H1 (cell line): ENCODE measurements around the gene NDFIP2. TPM values are rescaled to one million over a fixed set of nuclear protein-coding genes. Genes with fewer than 3 reads are reported as not detected.

Experiments
- CTCF ChIA-PET: fragments of 300-600 bp; sonication (Branson Sonifier 250); formaldehyde crosslinking; loops from one replicate; lab custom pipeline; 2021; ENCODE audit not compliant: partially characterized antibody; lab: Charles Lee
- POLR2A ChIA-PET: fragments of 300-600 bp; sonication (Branson Sonifier 250); formaldehyde crosslinking; loops from one replicate; lab custom pipeline; 2021; ENCODE audit warnings: inconsistent platforms; ENCODE audit not compliant: partially characterized antibody; lab: Charles Lee
- DNase-seq, 2 experiments: peaks; one replicate each; pipeline versions ENCODE4 v3.0.0 to v3.0.0-alpha.2; 2010 to 2022; ENCODE audit warnings: low spot score in 2 of 2, low read depth in 1 of 2, mixed read lengths in 1 of 2
- FAIRE-seq: peaks from 2 replicates; lab custom pipeline; 2011; peaks lifted over from hg19 to GRCh38; lab: Jason Lieb, UNC
- H2AFZ ChIP-seq: 2 replicates; pipeline ENCODE4 v1.8.1; 2012; ENCODE audit warnings: low read length, inconsistent platforms
- H2AK5ac ChIP-seq: 2 replicates; pipeline ENCODE4 v1.6.1; 2013; ENCODE audit warnings: low read depth, low read length
- H2BK120ac ChIP-seq: replicated peaks from 2 replicates; pipeline ENCODE3; 2013; ENCODE audit warnings: low read depth, low read length, inconsistent platforms
- H2BK12ac ChIP-seq: 2 replicates; pipeline ENCODE4 v1.6.1; 2013; ENCODE audit warnings: low read depth, low read length
- H2BK15ac ChIP-seq: 2 replicates; pipeline ENCODE4 v1.6.1; 2013; ENCODE audit warnings: low read length
- H2BK20ac ChIP-seq: 2 replicates; pipeline ENCODE4 v1.6.1; 2013; ENCODE audit warnings: low read length
- H2BK5ac ChIP-seq: 2 replicates; pipeline ENCODE4 v1.6.1; 2013; ENCODE audit warnings: low read depth, low read length
- H3K14ac ChIP-seq: 2 replicates; pipeline ENCODE4 v1.6.1; 2013; ENCODE audit warnings: inconsistent platforms; ENCODE audit not compliant: insufficient read length
- H3K18ac ChIP-seq: 2 replicates; pipeline ENCODE4 v1.6.1; 2013; ENCODE audit warnings: low read length; ENCODE audit errors: extremely low read depth
- H3K23ac ChIP-seq: 2 replicates; pipeline ENCODE4 v1.6.1; 2013; ENCODE audit warnings: inconsistent platforms; ENCODE audit not compliant: insufficient read length
- H3K23me2 ChIP-seq: 2 replicates; pipeline ENCODE4 v1.6.1; 2013; ENCODE audit warnings: low read depth, low read length
- H3K27ac ChIP-seq: 2 replicates; pipeline ENCODE4 v1.6.1; 2011; ENCODE audit warnings: low read depth, low read length, inconsistent platforms
- H3K27me3 ChIP-seq, 4 experiments: replicated peaks in 1 of 4; 1 replicate in 1 of 4; 2 replicates in 3 of 4; pipeline versions ENCODE4 v1.6.1 to v1.8.1; 2011 to 2013; ENCODE audit warnings: low read length in 3 of 4, mild to moderate bottlenecking in 3 of 4, inconsistent platforms in 2 of 4, mixed read lengths in 2 of 4, moderate library complexity in 1 of 4; ENCODE audit not compliant: control insufficient read depth in 3 of 4, insufficient read depth in 3 of 4; ENCODE audit errors: extremely low read depth in 1 of 4
- H3K36me3 ChIP-seq, 4 experiments: 2 replicates each; pipeline versions ENCODE4 v1.6.1 to v1.8.1; 2011 to 2013; ENCODE audit warnings: mild to moderate bottlenecking in 4 of 4, low read length in 3 of 4, moderate library complexity in 2 of 4, control low read depth in 1 of 4, inconsistent platforms in 1 of 4; ENCODE audit not compliant: insufficient read depth in 4 of 4, control insufficient read depth in 2 of 4
- H3K4ac ChIP-seq: replicated peaks from 2 replicates; pipeline ENCODE3; 2013; ENCODE audit warnings: low read length, low read depth, mixed read lengths, inconsistent platforms; ENCODE audit not compliant: insufficient read length
- H3K4me1 ChIP-seq, 4 experiments: replicated peaks in 1 of 4; 1 replicate in 1 of 4; 2 replicates in 3 of 4; pipeline versions ENCODE4 v1.6.1 to v1.8.1; 2011 to 2013; ENCODE audit warnings: low read length in 3 of 4, inconsistent platforms in 2 of 4, mixed read lengths in 1 of 4; ENCODE audit not compliant: insufficient read depth in 4 of 4, control insufficient read depth in 3 of 4
- H3K4me2 ChIP-seq, 2 experiments: 2 replicates each; pipeline versions ENCODE4 v1.6.1 to v1.8.1; 2011 to 2013; ENCODE audit warnings: low read depth in 2 of 2, low read length in 2 of 2, control low read depth in 1 of 2, inconsistent platforms in 1 of 2, mild to moderate bottlenecking in 1 of 2; ENCODE audit not compliant: insufficient read depth in 1 of 2
- H3K4me3 ChIP-seq, 4 experiments: fragments of 200-600, 300-600 bp in 1 of 4; sonication (generic), shearing (Covaris generic), sonication (Bioruptor Twin) in 1 of 4; 2 replicates each; pipeline versions ENCODE4 v1.5.1 to v1.8.1; 2011 to 2016; ENCODE audit warnings: low read length in 4 of 4, low read depth in 3 of 4, control low read depth in 2 of 4, inconsistent platforms in 2 of 4, mild to moderate bottlenecking in 2 of 4, mixed read lengths in 1 of 4, moderate library complexity in 1 of 4; ENCODE audit not compliant: insufficient read depth in 2 of 4; ENCODE audit errors: extremely low read depth in 1 of 4
- H3K56ac ChIP-seq: replicated peaks from 2 replicates; pipeline ENCODE3; 2013; ENCODE audit warnings: low read depth, mild to moderate bottlenecking, mixed read lengths, low read length, inconsistent platforms; ENCODE audit not compliant: insufficient read length
- H3K79me1 ChIP-seq: 2 replicates; pipeline ENCODE4 v1.6.1; 2013; ENCODE audit warnings: low read depth, low read length, control low read depth
- H3K79me2 ChIP-seq, 2 experiments: 2 replicates each; pipeline versions ENCODE4 v1.6.1 to v1.8.1; 2012 to 2013; ENCODE audit warnings: low read length in 2 of 2, mild to moderate bottlenecking in 2 of 2, inconsistent platforms in 1 of 2; ENCODE audit not compliant: insufficient read depth in 2 of 2, control insufficient read depth in 1 of 2
- H3K9ac ChIP-seq, 4 experiments: replicated peaks in 1 of 4; 1 replicate in 1 of 4; 2 replicates in 3 of 4; pipeline versions ENCODE4 v1.6.1 to v1.8.1; 2011 to 2013; ENCODE audit warnings: low read depth in 3 of 4, low read length in 3 of 4, control low read depth in 2 of 4, mild to moderate bottlenecking in 2 of 4, moderate library complexity in 2 of 4, inconsistent platforms in 1 of 4; ENCODE audit errors: extremely low read depth in 1 of 4
- H3K9me3 ChIP-seq, 2 experiments: 2 replicates each; pipeline versions ENCODE4 v1.6.1 to v1.8.1; 2012 to 2013; ENCODE audit warnings: mild to moderate bottlenecking in 2 of 2, moderate library complexity in 2 of 2, control low read depth in 1 of 2, inconsistent platforms in 1 of 2, low read depth in 1 of 2, low read length in 1 of 2, mixed read lengths in 1 of 2; ENCODE audit not compliant: insufficient read depth in 2 of 2
- H4K20me1 ChIP-seq, 2 experiments: replicated peaks in 1 of 2; 2 replicates each; pipeline versions ENCODE3 to v1.8.1; 2011 to 2013; ENCODE audit warnings: inconsistent platforms in 2 of 2, low read length in 2 of 2, mild to moderate bottlenecking in 1 of 2; ENCODE audit not compliant: insufficient read depth in 2 of 2, control insufficient read depth in 1 of 2
- H4K5ac ChIP-seq: 2 replicates; pipeline ENCODE4 v1.6.1; 2013; ENCODE audit warnings: low read length, low read depth, mixed read lengths, inconsistent platforms; ENCODE audit not compliant: insufficient read length
- H4K8ac ChIP-seq: 2 replicates; pipeline ENCODE4 v1.8.0; 2013; ENCODE audit warnings: mild to moderate bottlenecking, moderate library complexity, low read length, inconsistent platforms; ENCODE audit not compliant: insufficient read depth; ENCODE audit errors: extremely low read depth
- H4K91ac ChIP-seq: replicated peaks from 2 replicates; pipeline ENCODE3; 2013; ENCODE audit warnings: low read length, mixed read lengths, inconsistent platforms; ENCODE audit not compliant: insufficient read length
- GABPA ChIP-seq: IDR thresholded peaks from 2 replicates; pipeline ENCODE4 v1.6.1; 2011; ENCODE audit warnings: mild to moderate bottlenecking, low read length, moderate library complexity, borderline replicate concordance; ENCODE audit not compliant: insufficient read depth
- RBBP5 ChIP-seq: IDR thresholded peaks from 2 replicates; pipeline ENCODE4 v1.7.1; 2012; ENCODE audit warnings: low read depth, mild to moderate bottlenecking, inconsistent platforms, low read length, moderate library complexity, borderline replicate concordance
- RNF2 ChIP-seq: fragments of 200-900, 300-1000 bp; sonication (generic); IDR thresholded peaks from 2 replicates; pipeline ENCODE4 v1.7.1; 2016; ENCODE audit warnings: borderline replicate concordance, low read depth, mild to moderate bottlenecking, antibody characterized with exemption, low read length; ENCODE audit not compliant: poor library complexity, severe bottlenecking; ENCODE audit errors: missing control alignments
- SAP30 ChIP-seq: fragments of 300-600 bp; sonication (generic); IDR thresholded peaks from 2 replicates; pipeline ENCODE4 v1.7.1; 2012; ENCODE audit warnings: low read length, moderate library complexity, mild to moderate bottlenecking, inconsistent platforms; ENCODE audit not compliant: insufficient read depth, insufficient replicate concordance
- SIX5 ChIP-seq: IDR thresholded peaks from 2 replicates; pipeline ENCODE4 v1.6.1; 2011; ENCODE audit warnings: mild to moderate bottlenecking, low read depth, low read length
- SP2 ChIP-seq: IDR thresholded peaks from 2 replicates; pipeline ENCODE4 v1.6.1; 2012; ENCODE audit warnings: mild to moderate bottlenecking, low read length, inconsistent platforms
- YY1 ChIP-seq: IDR thresholded peaks from 2 replicates; pipeline ENCODE4 v1.6.1; 2011; ENCODE audit warnings: low read depth, mild to moderate bottlenecking, low read length
- WGBS, 2 experiments: shearing (Covaris generic) in 1 of 2; methylation state at CpG; one replicate each; pipeline versions ENCODE4 v1.1.6 to v1.1.7; 2013 to 2015; ENCODE audit warnings: low lambda C conversion rate in 2 of 2, mixed read lengths in 2 of 2, inconsistent platforms in 1 of 2, low coverage in 1 of 2, missing lambda C conversion rate in 1 of 2; ENCODE audit not compliant: insufficient replicate concordance in 2 of 2, insufficient coverage in 1 of 2, insufficient read length in 1 of 2; ENCODE audit errors: extremely low coverage in 1 of 2, missing lambda C conversion rate in 1 of 2; 5-methylcytosine and 5-hydroxymethylcytosine counted together
- polyA plus RNA-seq, 7 experiments: library from polyadenylated mRNA; depleted of rRNA in 3 of 7; stranded (reverse) in 5 of 7; unstranded in 2 of 7; fragments of >200 nt in 5 of 7; fragments of 200-250 nt in 2 of 7; gene quantifications; 1 replicate in 5 of 7; 2 replicates in 1 of 7; 4 replicates in 1 of 7; pipeline versions ENCODE4 v1.2.1 to v1.2.3, GENCODE V29; 2011 to 2013; ENCODE audit warnings: missing spikeins in 2 of 7, mixed read lengths in 2 of 7
- total RNA-seq: library from RNA; stranded (reverse); fragmentation: NEBNext Ultra II Directional; extraction: Animal tissue kit (Norgen Biotek cat#: 25700); gene quantifications from 2 replicates; pipeline ENCODE4 v1.2.1, GENCODE V29; 2021
- TF ChIP-seq, protein P1 (sequence below): IDR thresholded peaks from 2 replicates; pipeline ENCODE4 v1.6.1; 2011; ENCODE audit warnings: low read length, improper control_type of control experiment

The NDFIP2 gene
- total and polyA plus RNA-seq, 2 of the 8 experiments (the other 6 are each of a cell fraction or from before 2014, with no cell fraction given): 11.1 to 32.9 TPM

DNA sequence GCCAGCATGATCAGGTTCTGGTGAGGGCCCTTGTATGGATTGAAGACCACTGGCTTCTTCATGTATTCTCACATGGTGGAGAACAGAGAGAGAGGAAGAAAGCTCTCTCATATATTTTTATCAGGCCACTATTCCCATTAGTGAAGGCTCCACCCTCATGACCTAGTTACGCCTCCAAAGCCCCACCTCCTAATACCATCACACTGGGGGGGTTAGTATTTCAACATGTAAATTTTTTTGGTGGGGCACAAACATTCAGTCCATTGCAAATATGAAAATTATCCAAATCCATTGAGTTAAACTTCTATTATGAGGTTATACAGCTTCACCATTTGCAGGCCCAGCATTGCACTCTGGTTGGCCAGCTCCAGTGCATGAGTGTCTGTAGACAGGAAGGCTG, 41.7 kb upstream of the NDFIP2 start:
- CTCF ChIA-PET: interaction anchor here (1.3 to 1.5 kb wide), 2 partner anchors 12 to 15 kb away, joined by 3 to 6 read pairs; no protein-coding TSS in a partner anchor
- Histone ChIP-seq H4K8ac (no peak overlapping the region), H3K4me1 (no peaks in the 10 kb centered on the region; a peak in 1 of 7 replicates), H2AFZ (no peak overlapping the region), H3K4me2 (no peak overlapping the region), H3K79me2 (no peaks in the 10 kb centered on the region), H2AK5ac (no peak overlapping the region), H3K36me3 (no peaks in the 10 kb centered on the region), H3K27ac (no peak overlapping the region), H3K79me1 (no peaks in the 10 kb centered on the region), H3K27me3 (no peaks in the 10 kb centered on the region), H2BK15ac (no peak overlapping the region), H2BK12ac (no peak overlapping the region), H3K23me2 (no peaks in the 10 kb centered on the region; the same call in 1 of the 2 replicates), H4K91ac (no peak overlapping the region), H2BK120ac (no peak overlapping the region), H2BK5ac (no peak overlapping the region), H3K18ac (no peak overlapping the region), H4K20me1 (no peaks in the 10 kb centered on the region), H3K4ac (no peak overlapping the region), H3K9ac (no peak overlapping the region), H3K14ac (no peak overlapping the region), H4K5ac (no peak overlapping the region), H3K4me3 (no peak overlapping the region), H2BK20ac (no peak overlapping the region), H3K9me3 (no peaks in the 10 kb centered on the region), H3K56ac (no peak overlapping the region), H3K23ac (no peak overlapping the region)
- DNase-seq (no peak), FAIRE-seq (no peak)
- 87% methylated on average over 1 of the region's 1 CpG; no CpG with 5 or more reads in 1 of the 2 experiments for WGBS, 2 experiments
- POLR2A ChIA-PET: no interaction called here
- TF ChIP-seq RBBP5 (no peak), SIX5 (no peak), YY1 (no peak), SP2 (no peak), SAP30 (no peak), GABPA (no peak), RNF2 (no peak)
- TF ChIP-seq, protein P1, sequence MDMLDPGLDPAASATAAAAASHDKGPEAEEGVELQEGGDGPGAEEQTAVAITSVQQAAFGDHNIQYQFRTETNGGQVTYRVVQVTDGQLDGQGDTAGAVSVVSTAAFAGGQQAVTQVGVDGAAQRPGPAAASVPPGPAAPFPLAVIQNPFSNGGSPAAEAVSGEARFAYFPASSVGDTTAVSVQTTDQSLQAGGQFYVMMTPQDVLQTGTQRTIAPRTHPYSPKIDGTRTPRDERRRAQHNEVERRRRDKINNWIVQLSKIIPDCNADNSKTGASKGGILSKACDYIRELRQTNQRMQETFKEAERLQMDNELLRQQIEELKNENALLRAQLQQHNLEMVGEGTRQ: no peak
